Measurements from ENCODE around the gene SGPL1. TPM values are rescaled to one million over a fixed set of nuclear protein-coding genes. Genes with fewer than 3 reads are reported as not detected.
"Not testable (repeated sequence)": the region's sequence is repeated elsewhere in the genome, so short reads cannot be mapped to it uniquely, and the experiment has no call there.

Gene SGPL1
- total and polyA plus RNA-seq, 2 experiments from 2014 or later: 12.0 to 42.7 TPM

GRCh38 chr10:70919906-70920305 lies 104.2 kb downstream of the SGPL1 start:
- not testable (repeated sequence) for H3K27ac Mint-ChIP-seq; H3K27ac ChIP-seq (ENCODE audit: low read depth); H3K36me3 Mint-ChIP-seq (ENCODE audit: low read depth); H3K4me2 ChIP-seq; H2AFZ ChIP-seq; DNase-seq (ENCODE audit: low spot score); H3K27me3 Mint-ChIP-seq (ENCODE audit: insufficient read depth, low read depth, poor library complexity); H3K27me3 ChIP-seq (ENCODE audit: insufficient read depth); ATAC-seq; H4K20me1 ChIP-seq (replicated peaks; ENCODE audit: insufficient read depth); H3K9me3 Mint-ChIP-seq; H3K4me1 ChIP-seq (ENCODE audit: insufficient read depth); H3K79me2 ChIP-seq (replicated peaks; ENCODE audit: insufficient read depth); H3K9me2 ChIP-seq (ENCODE audit: insufficient read depth); H3K4me1 Mint-ChIP-seq; H3K4me3 Mint-ChIP-seq; H3K36me3 ChIP-seq (ENCODE audit: insufficient read depth); H3K4me3 ChIP-seq; H3F3A ChIP-seq (replicated peaks; ENCODE audit: low read depth)

- H3K79me2 ChIP-seq (replicated peaks; ENCODE audit: insufficient read depth): no peaks in the 10 kb centered on the region
- no peak for ATAC-seq
- no peak for TF ChIP-seq ETS1 (IDR thresholded peaks at IDR 0.05)
- no peak for TF ChIP-seq EZH2 (IDR thresholded peaks at IDR 0.05; ENCODE audit: low read depth, unreplicated experiment)
- no peak for TF ChIP-seq POLR2AphosphoS5 (IDR thresholded peaks at IDR 0.05; ENCODE audit: low read depth)
- TF ChIP-seq ZNF462 (CRISPR knock-in tag; IDR thresholded peaks at IDR 0.05): no peak
- no peak for TF ChIP-seq JUNB (IDR thresholded peaks at IDR 0.05; ENCODE audit: unreplicated experiment)
- no peak for TF ChIP-seq ZNF331 (CRISPR knock-in tag; IDR thresholded peaks at IDR 0.05; ENCODE audit: low read depth)
- no peak for TF ChIP-seq EZH2phosphoT487 (IDR thresholded peaks at IDR 0.05; ENCODE audit: unreplicated experiment)
- no peak for TF ChIP-seq CREB1 (CRISPR knock-in tag; IDR thresholded peaks at IDR 0.05; ENCODE audit: low read depth)
- TF ChIP-seq REST (IDR thresholded peaks at IDR 0.05; ENCODE audit: unreplicated experiment): no peak
- no peak for TF ChIP-seq ZNF114 (CRISPR knock-in tag; IDR thresholded peaks at IDR 0.05)
Measured at GRCh38 chr10:70920519-70920918, 104.8 kb downstream of the SGPL1 start.

More at GRCh38 chr10:70920519-70920918, 104.8 kb downstream of the SGPL1 start:
- H3K4me2 ChIP-seq: no peak overlapping the region
- H3K9me2 ChIP-seq (ENCODE audit: insufficient read depth): no peaks in the 10 kb centered on the region
- Mint-ChIP-seq H3K36me3 (ENCODE audit: low read depth) (no peaks in the 10 kb centered on the region), H3K27ac (no peak overlapping the region), H3K9me3 (no peaks in the 10 kb centered on the region; the same call in 1 of the 3 replicates), H3K4me1 (peaks cover 3% of the 10 kb centered on the region; the same call in 1 of the 3 replicates), H3K27me3 (ENCODE audit: insufficient read depth, low read depth, poor library complexity) (peaks cover 6% of the 10 kb centered on the region), H3K4me3 (no peak overlapping the region)
- H3K4me3 ChIP-seq: no peak overlapping the region
- DNase-seq (ENCODE audit: low spot score): no peak
- no peaks in the 10 kb centered on the region for H3F3A ChIP-seq (replicated peaks; ENCODE audit: low read depth)
- H4K20me1 ChIP-seq (replicated peaks; ENCODE audit: insufficient read depth): no peaks in the 10 kb centered on the region
- no peaks in the 10 kb centered on the region for H3K27me3 ChIP-seq (ENCODE audit: insufficient read depth)
- H3K4me1 ChIP-seq (ENCODE audit: insufficient read depth): no peaks in the 10 kb centered on the region
- no peak overlapping the region for H2AFZ ChIP-seq
- H3K36me3 ChIP-seq (ENCODE audit: insufficient read depth): no peaks in the 10 kb centered on the region
- no peak overlapping the region for H3K27ac ChIP-seq (ENCODE audit: low read depth)

Measured in GM23338 (cell line).